ENCODE results near the gene ZNF267.
"Not testable (repeated sequence)": the region's sequence is repeated elsewhere in the genome, so short reads cannot be mapped to it uniquely, and the experiment has no call there.

Gene ZNF267

GRCh38 chr16:31873556-31874365 lies at the start of gene ZNF267:
ZNF267 (plus strand) TSS chr16:31873807; CDS start chr16:31873967, 160 bp downstream.
- DNase-seq (ENCODE audit: low spot score): peak; percentile 96

- no peak for DNase-seq (ENCODE audit: low spot score)
These were observed 40.6 kb upstream of the ZNF267 start for GRCh38 chr16:31833047-31833446.

GRCh38 chr16:31836396-31836795 lies 37.2 kb upstream of the ZNF267 start:
- DNase-seq (ENCODE audit: low spot score): not testable (repeated sequence)

GRCh38 chr16:31842864-31843263 lies 30.7 kb upstream of the ZNF267 start:
- no peak for DNase-seq (ENCODE audit: low spot score)

GRCh38 chr16:31848572-31848971 lies 25.0 kb upstream of the ZNF267 start:
- not testable (repeated sequence) for DNase-seq (ENCODE audit: low spot score)

- DNase-seq (ENCODE audit: low spot score): no peak
These were observed 20.3 kb upstream of the ZNF267 start for GRCh38 chr16:31853291-31853690.

GRCh38 chr16:31860508-31860907 lies 13.1 kb upstream of the ZNF267 start:
- DNase-seq (ENCODE audit: low spot score): no peak

- no peak for DNase-seq (ENCODE audit: low spot score)
These were observed 12.2 kb upstream of the ZNF267 start for GRCh38 chr16:31861455-31861854.

- no peak for DNase-seq (ENCODE audit: low spot score)
These were observed 10.8 kb upstream of the ZNF267 start for GRCh38 chr16:31862761-31863160.

GRCh38 chr16:31868164-31868563 lies 5.4 kb upstream of the ZNF267 start:
- DNase-seq (ENCODE audit: low spot score): no peak

GRCh38 chr16:31868691-31869167 lies 4.9 kb upstream of the ZNF267 start:
- peak; percentile 78 for DNase-seq (ENCODE audit: low spot score)

GRCh38 chr16:31869511-31870201 lies 4.0 kb upstream of the ZNF267 start:
- DNase-seq (ENCODE audit: low spot score): peak; percentile 51

- DNase-seq (ENCODE audit: low spot score): no peak
These were observed 2.8 kb upstream of the ZNF267 start for GRCh38 chr16:31870809-31871208.

- DNase-seq (ENCODE audit: low spot score): no peak
These were observed 2.1 kb upstream of the ZNF267 start for GRCh38 chr16:31871510-31871909.

- DNase-seq (ENCODE audit: low spot score): no peak
These were observed 1.4 kb upstream of the ZNF267 start for GRCh38 chr16:31872201-31872600.

GRCh38 chr16:31874366-31875111 lies 932 bp downstream of the ZNF267 start:
- DNase-seq (ENCODE audit: low spot score): peak; percentile 52

- DNase-seq (ENCODE audit: low spot score): peak; percentile 55
These were observed 1.7 kb downstream of the ZNF267 start for GRCh38 chr16:31875112-31875803.

GRCh38 chr16:31875928-31876547 lies 2.4 kb downstream of the ZNF267 start:
- DNase-seq (ENCODE audit: low spot score): no peak

GRCh38 chr16:31876951-31877828 lies 3.6 kb downstream of the ZNF267 start:
- peak; percentile 80 for DNase-seq (ENCODE audit: low spot score)

- DNase-seq (ENCODE audit: low spot score): no peak
These were observed 4.5 kb downstream of the ZNF267 start for GRCh38 chr16:31877876-31878642.

Data from GM03348 (cell line).